Spleen (tissue), 11 donors: ENCODE data around the gene SSRP1. TPM values are rescaled to one million over a fixed set of nuclear protein-coding genes. Genes with fewer than 3 reads are reported as not detected.

ENCODE experiments used
- DNase-seq: peaks from one replicate; pipeline ENCODE4 v3.0.0-alpha.2; 2020
- H3K27ac ChIP-seq, 8 donors: fragments of 200-600 bp; sonication (generic) in 7 of 8; 1 replicate in 4 of 8; 2 replicates in 4 of 8; pipeline versions ENCODE4 v1.5.0 to v1.8.0; 2016 to 2021; ENCODE audit warnings: inconsistent platforms in 4 of 8, mild to moderate bottlenecking in 4 of 8, moderate library complexity in 1 of 8
- H3K27me3 ChIP-seq, 7 donors: fragments of 200-600 bp; sonication (generic) in 6 of 7; replicated peaks in 1 of 7; 1 replicate in 4 of 7; 2 replicates in 3 of 7; pipeline versions ENCODE4 v1.5.0 to v1.8.0; 2016 to 2021; ENCODE audit warnings: inconsistent platforms in 3 of 7, mild to moderate bottlenecking in 1 of 7
- H3K36me3 ChIP-seq, 6 donors: fragments of 200-600 bp; sonication (generic) in 5 of 6; 1 replicate in 4 of 6; 2 replicates in 2 of 6; pipeline versions ENCODE4 v1.5.0 to v1.8.0; 2016 to 2021; ENCODE audit warnings: inconsistent platforms in 2 of 6
- H3K4me1 ChIP-seq, 6 donors: fragments of 200-600 bp; sonication (generic) in 5 of 6; 1 replicate in 3 of 6; 2 replicates in 3 of 6; pipeline versions ENCODE4 v1.5.0 to v1.8.0; 2016 to 2021; ENCODE audit warnings: inconsistent platforms in 3 of 6
- H3K4me3 ChIP-seq, 8 donors: fragments of 200-600 bp; sonication (generic) in 7 of 8; 1 replicate in 4 of 8; 2 replicates in 4 of 8; pipeline versions ENCODE4 v1.5.0 to v1.8.0; 2016 to 2021; ENCODE audit warnings: inconsistent platforms in 4 of 8, mild to moderate bottlenecking in 4 of 8, moderate library complexity in 2 of 8
- H3K9me3 ChIP-seq, 8 donors: fragments of 200-600 bp; sonication (generic) in 7 of 8; 1 replicate in 4 of 8; 2 replicates in 4 of 8; pipeline versions ENCODE4 v1.5.0 to v1.8.0; 2016 to 2021; ENCODE audit warnings: inconsistent platforms in 4 of 8
- POLR2A ChIP-seq, 3 donors: fragments of 450-650 bp; IDR thresholded peaks; one replicate each; pipeline ENCODE4 v1.5.1; 2017; ENCODE audit warnings: antibody characterized with exemption in 3 of 3, mild to moderate bottlenecking in 1 of 3
- POLR2AphosphoS5 ChIP-seq, 3 donors: sonication (generic); formaldehyde crosslinking; IDR thresholded peaks; one replicate each; pipeline ENCODE4 v1.5.1; 2017; ENCODE audit warnings: antibody characterized with exemption in 3 of 3
- WGBS, 5 donors: extraction: QIAGEN DNeasy Blood & Tissue Kit in 3 of 5; methylation state at CpG; one replicate each; pipeline versions ENCODE4 v1.1.5 to v1.1.7; 2013 to 2018; 5-methylcytosine and 5-hydroxymethylcytosine counted together
- intact Hi-C: fragments of 100-400 bp; cut with DNase I; formaldehyde crosslinking; loops from one replicate; pipeline ENCODE4 v1.15.0; 2023; ENCODE audit warnings: low total_unique reads
- polyA plus RNA-seq, 3 donors: library from polyadenylated mRNA; stranded (reverse); fragments of 200-250 nt; gene quantifications; one replicate each; pipeline ENCODE4 v1.2.1, GENCODE V29; 2013
- total RNA-seq, 7 donors: library from RNA; depleted of rRNA in 3 of 7; stranded (reverse); fragments of >200 nt in 3 of 7; fragmentation: NEBNext Ultra II Directional in 4 of 7; extraction: Animal tissue kit (Norgen Biotek cat#: 25700) in 4 of 7; gene quantifications; one replicate each; pipeline versions ENCODE4 v1.1.0 to v1.2.1, GENCODE V29; 2016 to 2021
- TF ChIP-seq, protein P1 (sequence below), 11 experiments: fragments of 200-600 bp in 7 of 11; fragments of 450-650 bp in 4 of 11; sonication (generic) in 4 of 11; IDR thresholded peaks in 8 of 11; conservative IDR thresholded peaks in 3 of 11; 1 replicate in 7 of 11; 2 replicates in 4 of 11; pipeline versions ENCODE4 v1.4.0 to v1.8.0; 2016 to 2021; ENCODE audit warnings: antibody characterized with exemption in 11 of 11, inconsistent platforms in 4 of 11, mild to moderate bottlenecking in 1 of 11
- donor health status: healthy with polysubstance abuse.
- donor health status: DM: no; HTN: no; CAD: no; lungs with moderate emphysema.
- donor health status: DM: no; HTN: no; CAD: no.
- donor health status: Bipolar disorder and iron deficiency.
- donor health status: healthy.
- donor health status: DM: no; HTN: no; CAD: no.
- donor health status: DM: yes; HTN: yes; CAD: no.

The SSRP1 gene
- total and polyA plus RNA-seq, 10 donors = 35.5 to 67.1 (median 51.5) TPM

- no peak for DNase-seq
- H3K36me3 ChIP-seq = peaks cover 0 to 71% (median 22%) of the 10 kb centered on the region in 6 donors
These were observed 17.5 kb downstream of the SSRP1 start for GRCh38 chr11:57318178-57318577.

DNA sequence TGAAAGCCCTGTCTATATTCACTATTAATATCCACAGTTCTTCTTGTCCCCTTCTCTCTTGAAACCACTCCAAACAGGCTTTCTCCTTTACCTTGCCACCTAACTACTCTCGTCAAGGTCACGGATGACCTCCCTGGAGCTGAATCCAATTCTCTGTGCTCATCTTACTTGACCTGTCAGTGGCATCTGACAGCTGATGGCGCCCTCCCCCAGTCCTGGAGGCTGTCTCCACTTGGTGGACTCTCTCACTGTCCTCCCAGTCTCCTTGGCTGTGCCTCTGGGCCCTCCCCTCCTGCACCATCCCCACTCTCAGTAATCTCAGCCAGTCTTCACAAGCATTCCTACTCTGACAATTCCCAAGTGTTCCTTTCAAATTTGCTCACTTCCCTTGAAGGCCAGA, 19.7 kb downstream of the SSRP1 start:
- Histone ChIP-seq H3K36me3 (peaks cover 0 to 82% (median 29%) of the 10 kb centered on the region in 6 donors), H3K4me3 (no peak overlapping the region), H3K27me3 (peaks cover 0 to 11% (median 0%) of the 10 kb centered on the region in 7 donors), H3K9me3 (no peaks in the 10 kb centered on the region), H3K27ac (peak overlapping the region in 6 of 8 donors; percentile 2 to 64 (median 49)), H3K4me1 (peaks cover 22 to 93% (median 47%) of the 10 kb centered on the region in 6 donors)
- 67 to 79% (median 73%) methylated on average over 3 of the region's 3 CpGs for WGBS, 5 donors
- intact Hi-C loops = no loop called here
- TF ChIP-seq POLR2AphosphoS5 (IDR thresholded peaks at IDR 0.05) (no peak), POLR2A (IDR thresholded peaks at IDR 0.05) (no peak)
- TF ChIP-seq, protein P1, sequence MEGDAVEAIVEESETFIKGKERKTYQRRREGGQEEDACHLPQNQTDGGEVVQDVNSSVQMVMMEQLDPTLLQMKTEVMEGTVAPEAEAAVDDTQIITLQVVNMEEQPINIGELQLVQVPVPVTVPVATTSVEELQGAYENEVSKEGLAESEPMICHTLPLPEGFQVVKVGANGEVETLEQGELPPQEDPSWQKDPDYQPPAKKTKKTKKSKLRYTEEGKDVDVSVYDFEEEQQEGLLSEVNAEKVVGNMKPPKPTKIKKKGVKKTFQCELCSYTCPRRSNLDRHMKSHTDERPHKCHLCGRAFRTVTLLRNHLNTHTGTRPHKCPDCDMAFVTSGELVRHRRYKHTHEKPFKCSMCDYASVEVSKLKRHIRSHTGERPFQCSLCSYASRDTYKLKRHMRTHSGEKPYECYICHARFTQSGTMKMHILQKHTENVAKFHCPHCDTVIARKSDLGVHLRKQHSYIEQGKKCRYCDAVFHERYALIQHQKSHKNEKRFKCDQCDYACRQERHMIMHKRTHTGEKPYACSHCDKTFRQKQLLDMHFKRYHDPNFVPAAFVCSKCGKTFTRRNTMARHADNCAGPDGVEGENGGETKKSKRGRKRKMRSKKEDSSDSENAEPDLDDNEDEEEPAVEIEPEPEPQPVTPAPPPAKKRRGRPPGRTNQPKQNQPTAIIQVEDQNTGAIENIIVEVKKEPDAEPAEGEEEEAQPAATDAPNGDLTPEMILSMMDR (IDR thresholded peaks at IDR 0.05 in 8 of 11, conservative IDR thresholded peaks at IDR 0.05 in 3 of 11) = no peak
- DNase-seq = peak; percentile 54

More at GRCh38 chr11:57318178-57318577, 17.5 kb downstream of the SSRP1 start:
- TF ChIP-seq POLR2AphosphoS5 (IDR thresholded peaks at IDR 0.05) = no peak
- no peak for TF ChIP-seq POLR2A (IDR thresholded peaks at IDR 0.05)
- TF ChIP-seq, protein P1 (IDR thresholded peaks at IDR 0.05 in 8 of 11, conservative IDR thresholded peaks at IDR 0.05 in 3 of 11) = no peak
- H3K27me3 ChIP-seq = no peaks in the 10 kb centered on the region
- H3K27ac ChIP-seq = peak overlapping the region in 3 of 8 donors; percentile 21 to 64 (median 63)
- no peaks in the 10 kb centered on the region for H3K9me3 ChIP-seq
- no peak overlapping the region for H3K4me3 ChIP-seq
- peaks cover 11 to 93% (median 42%) of the 10 kb centered on the region in 6 donors for H3K4me1 ChIP-seq
- 56 to 87% (median 77%) methylated on average over 2 of the region's 2 CpGs for WGBS, 5 donors
- intact Hi-C loops = no loop called here

GRCh38 chr11:57315491-57315890, 20.2 kb downstream of the SSRP1 start:
- WGBS, 5 donors = 11 to 16% (median 13%) methylated on average over 8 of the region's 8 CpGs
- Histone ChIP-seq H3K27me3 (peaks cover 0 to 12% (median 0%) of the 10 kb centered on the region in 7 donors), H3K36me3 (peaks cover 0 to 81% (median 29%) of the 10 kb centered on the region in 6 donors), H3K4me1 (peaks cover 22 to 95% (median 51%) of the 10 kb centered on the region in 6 donors), H3K27ac (peak overlapping the region in 4 of 8 donors; percentile 48 to 64 (median 56)), H3K4me3 (no peak overlapping the region), H3K9me3 (no peaks in the 10 kb centered on the region)
- TF ChIP-seq, protein P1 (IDR thresholded peaks at IDR 0.05 in 8 of 11, conservative IDR thresholded peaks at IDR 0.05 in 3 of 11) = no peak
- TF ChIP-seq POLR2A (IDR thresholded peaks at IDR 0.05) (no peak), POLR2AphosphoS5 (IDR thresholded peaks at IDR 0.05) (peak in 2 of 3 donors; percentile 28 to 48)
- intact Hi-C loops = no loop called here
- peak; percentile 78 for DNase-seq

GRCh38 chr11:57314221-57314973, 21.3 kb downstream of the SSRP1 start:
- peaks cover 0 to 81% (median 29%) of the 10 kb centered on the region in 6 donors for H3K36me3 ChIP-seq
- H3K4me1 ChIP-seq = peaks cover 22 to 97% (median 60%) of the 10 kb centered on the region in 6 donors
- intact Hi-C loops = no loop called here
- 86 to 94% (median 91%) methylated on average over 15 of the region's 15 CpGs for WGBS, 5 donors
- peak; percentile 64 for DNase-seq
- H3K27ac ChIP-seq = no peak overlapping the region
- no peaks in the 10 kb centered on the region for H3K9me3 ChIP-seq
- no peak for TF ChIP-seq POLR2AphosphoS5 (IDR thresholded peaks at IDR 0.05)
- no peak for TF ChIP-seq POLR2A (IDR thresholded peaks at IDR 0.05)
- TF ChIP-seq, protein P1 (IDR thresholded peaks at IDR 0.05 in 8 of 11, conservative IDR thresholded peaks at IDR 0.05 in 3 of 11) = no peak
- no peak overlapping the region for H3K4me3 ChIP-seq
- peaks cover 0 to 12% (median 0%) of the 10 kb centered on the region in 7 donors for H3K27me3 ChIP-seq
